HG03378 (cell line): Measurements from ENCODE around the gene ZNF3.

Experiments
- ATAC-seq: cut with Tn5 transposase; IDR thresholded peaks from one replicate; pipeline ENCODE4 v1.9.1; 2021; ENCODE audit warnings: mild to moderate bottlenecking, moderate library complexity; ENCODE audit not compliant: unreplicated experiment

The ZNF3 gene

GRCh38 chr7:100109521-100110163, 28.1 kb upstream of the ZNF3 start:
- ATAC-seq: no peak

GRCh38 chr7:100107890-100108289, 26.4 kb upstream of the ZNF3 start:
- ATAC-seq: no peak

DNA sequence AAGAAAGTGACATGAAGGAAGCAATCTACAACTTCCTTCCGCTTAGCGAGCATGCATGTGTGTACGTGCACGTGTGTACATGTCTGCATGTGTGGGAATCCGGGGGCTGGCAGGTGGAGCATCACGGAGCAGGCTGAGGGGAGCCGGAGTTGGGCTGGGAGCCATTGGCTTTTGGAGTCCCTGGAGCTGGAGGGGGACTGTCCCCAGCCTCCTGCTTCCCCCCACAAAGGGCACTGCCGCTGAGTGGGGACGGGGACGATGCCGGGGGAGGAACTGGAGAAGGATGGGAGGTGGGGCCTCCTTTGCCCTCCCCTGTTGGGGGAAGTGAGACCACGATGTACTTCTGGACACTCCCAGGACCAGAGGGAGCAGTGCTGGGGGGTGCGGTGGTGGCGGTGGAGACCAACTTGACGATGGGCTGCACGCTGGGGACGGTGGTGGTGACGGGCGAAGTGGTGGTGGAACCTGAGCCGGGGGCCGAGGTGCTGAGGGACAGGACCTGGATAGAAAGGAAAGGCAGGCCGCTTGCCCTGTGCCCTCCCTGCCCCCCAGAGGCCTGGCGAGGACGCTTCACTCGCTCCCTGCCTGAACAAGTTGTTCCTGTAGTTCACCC, 25.7 kb upstream of the ZNF3 start:
- ATAC-seq: no peak

- ATAC-seq: no peak
These were observed 25.1 kb upstream of the ZNF3 start for GRCh38 chr7:100106633-100107032.

DNA sequence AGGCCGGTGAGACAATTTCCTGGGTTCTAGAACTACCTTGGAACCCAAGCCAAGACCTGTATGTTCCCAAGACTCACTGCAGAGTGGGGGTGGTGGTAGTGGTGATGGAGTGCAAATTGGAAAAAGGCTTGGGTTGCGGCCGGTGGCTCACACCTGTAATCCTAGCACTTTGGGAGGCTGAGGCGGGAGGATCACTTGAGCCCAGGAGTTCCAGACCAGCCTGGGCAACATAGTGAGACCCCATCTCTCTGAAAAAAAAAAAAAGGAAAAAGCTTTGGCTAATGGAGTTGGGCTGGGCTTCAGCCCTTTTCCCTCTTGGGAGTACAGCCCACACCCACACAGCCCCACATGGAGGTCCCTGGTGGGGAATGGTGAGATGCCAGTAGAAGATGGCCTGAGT, 24.0 kb upstream of the ZNF3 start:
- ATAC-seq: no peak

GRCh38 chr7:100102950-100103840, 21.7 kb upstream of the ZNF3 start:
- no peak for ATAC-seq

DNA sequence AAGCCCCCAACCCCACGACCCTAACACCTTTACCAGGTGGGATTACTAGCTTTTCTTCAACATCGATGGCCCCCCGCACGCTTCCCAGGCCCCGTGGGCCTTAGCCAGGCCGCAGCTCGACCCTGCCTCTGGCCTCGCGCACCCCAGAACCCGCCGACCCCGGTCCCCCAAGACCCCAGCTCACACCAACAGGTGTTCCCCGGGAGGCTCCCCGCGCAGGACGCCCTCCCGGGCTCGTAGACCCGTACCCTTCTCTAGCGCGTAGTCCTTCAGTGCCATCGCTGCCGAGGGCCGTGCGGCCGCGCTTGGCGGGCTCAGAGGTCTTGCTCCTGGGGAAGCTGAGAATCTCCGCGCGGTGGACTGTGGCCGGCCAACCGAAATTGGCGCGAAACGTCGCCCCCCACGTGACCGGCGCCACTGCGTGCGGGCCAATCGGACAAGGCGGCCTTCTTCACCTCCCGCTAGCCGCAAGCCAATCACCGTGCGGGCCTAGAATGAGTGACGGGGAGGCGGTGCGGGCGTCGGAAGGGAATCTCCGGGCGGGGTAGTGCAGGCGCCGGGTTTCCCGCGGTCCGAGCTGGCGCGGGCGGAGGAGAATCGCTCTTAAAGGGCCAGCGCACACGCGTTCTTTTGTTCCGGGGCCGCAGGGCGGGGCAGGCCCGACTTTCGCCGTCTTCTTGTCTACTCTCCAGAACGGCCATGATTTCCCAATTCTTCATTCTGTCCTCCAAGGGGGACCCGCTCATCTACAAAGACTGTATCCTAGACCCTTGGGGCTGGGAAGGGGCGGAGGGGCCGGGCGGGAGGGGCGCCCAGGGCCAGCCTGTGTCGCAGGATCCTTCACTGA, 19.7 kb upstream of the ZNF3 start, which contains the start of the genes AP4M1 and MCM7:
Gene AP4M1, plus strand, starts transcription at position 628 of the 847 bp plus-strand sequence. Its CDS starts 72 bp downstream, at position 700.
Gene MCM7, minus strand, starts transcription at position 382 of the 847 bp plus-strand sequence. Its CDS starts 103 bp downstream, at position 279.
- ATAC-seq: peak; percentile 58

DNA sequence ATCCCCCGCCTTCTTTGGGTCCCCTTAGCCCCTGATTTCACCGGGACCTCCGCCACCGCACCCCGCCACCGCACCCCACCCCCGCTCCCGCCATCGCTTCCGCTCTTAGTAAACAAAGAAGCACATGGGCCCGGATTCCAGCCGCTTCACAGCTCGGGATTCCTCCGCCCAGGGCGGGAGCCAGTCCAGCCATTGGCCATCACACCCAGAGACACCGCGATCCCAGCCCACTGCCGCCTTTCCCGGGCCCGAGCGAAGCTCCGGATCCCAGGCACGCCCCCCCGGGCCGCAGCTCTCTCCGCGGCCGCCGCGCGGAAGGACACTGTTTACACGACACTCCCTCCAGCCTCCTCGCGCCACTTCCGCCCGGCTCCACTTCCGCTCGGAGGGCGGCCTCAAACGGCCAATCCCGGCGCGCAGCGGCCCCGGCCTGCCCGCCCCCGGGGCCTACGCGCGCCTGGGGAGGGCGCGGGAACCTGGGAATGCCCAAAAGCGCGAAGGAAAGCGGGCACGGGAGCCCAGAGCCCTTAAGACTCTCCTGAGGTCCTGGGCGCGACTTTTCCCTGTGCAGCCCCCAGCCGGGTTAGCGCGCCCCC, 19.0 kb upstream of the ZNF3 start:
- ATAC-seq: peak; percentile 61

DNA sequence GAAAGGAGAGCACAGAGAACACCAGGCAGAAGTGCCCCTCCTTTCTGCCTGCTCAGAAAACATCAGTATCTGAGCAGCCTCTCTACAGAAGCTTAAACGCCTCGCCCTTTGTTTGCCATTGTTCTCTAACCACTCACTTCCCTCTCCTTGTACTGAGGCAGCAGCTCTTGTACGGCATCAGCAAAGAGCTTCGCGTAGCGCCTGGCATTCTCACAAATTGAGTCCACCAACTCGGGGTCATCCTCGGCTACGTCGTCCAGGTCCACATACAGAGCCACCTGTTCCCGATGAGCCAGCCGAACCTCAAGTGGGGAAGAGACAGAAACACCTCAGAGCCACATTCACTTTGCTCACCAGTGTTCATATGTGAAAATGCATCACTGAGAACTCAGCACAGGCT, 17.9 kb upstream of the ZNF3 start:
- ATAC-seq: no peak

GRCh38 chr7:100098913-100099312, 17.4 kb upstream of the ZNF3 start:
- ATAC-seq: no peak

GRCh38 chr7:100095704-100096103, 14.2 kb upstream of the ZNF3 start:
- no peak for ATAC-seq

DNA sequence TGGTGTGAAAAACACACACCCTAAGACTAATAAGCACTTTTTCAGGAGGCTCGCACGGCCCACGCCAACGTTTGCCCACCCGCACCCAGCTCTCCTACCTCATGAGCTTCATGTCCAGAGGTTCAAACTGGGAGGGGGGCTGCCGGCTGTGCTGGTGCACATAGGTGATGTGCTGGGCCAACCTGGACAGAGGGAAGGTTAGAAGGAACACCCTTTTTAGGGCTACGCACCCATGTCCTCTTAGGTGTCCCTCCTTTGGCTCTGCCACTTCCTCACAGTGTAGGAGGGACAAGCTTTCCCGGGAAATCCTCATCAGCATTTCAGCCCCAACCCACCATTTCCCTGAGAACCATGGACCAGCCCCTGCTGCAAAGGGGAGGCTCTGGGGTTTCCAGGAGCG, 13.8 kb upstream of the ZNF3 start:
- no peak for ATAC-seq

- ATAC-seq: no peak
These were observed 12.5 kb upstream of the ZNF3 start for GRCh38 chr7:100093925-100094486.

DNA sequence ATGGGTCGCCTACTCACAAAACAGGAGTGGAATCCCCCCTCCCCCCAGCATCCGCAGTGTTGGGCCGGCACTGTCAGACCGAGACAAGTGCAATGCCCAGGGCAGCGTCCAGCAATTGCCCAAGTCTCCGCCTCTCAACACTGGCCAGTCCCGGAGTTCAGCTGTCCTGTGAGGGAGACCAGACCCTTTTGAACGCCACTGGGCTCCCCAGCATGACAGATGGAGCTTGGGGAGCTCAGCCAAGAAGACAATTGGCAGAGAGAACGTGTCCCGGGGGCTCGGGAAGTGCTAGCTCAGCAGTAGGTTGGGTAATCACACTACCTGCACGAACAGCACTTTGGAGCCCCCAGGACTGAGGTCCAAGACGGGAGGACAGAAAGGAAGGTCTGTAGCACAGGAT, 12.0 kb upstream of the ZNF3 start:
- ATAC-seq: no peak

- no peak for ATAC-seq
These were observed 11.5 kb upstream of the ZNF3 start for GRCh38 chr7:100093054-100093453.

DNA sequence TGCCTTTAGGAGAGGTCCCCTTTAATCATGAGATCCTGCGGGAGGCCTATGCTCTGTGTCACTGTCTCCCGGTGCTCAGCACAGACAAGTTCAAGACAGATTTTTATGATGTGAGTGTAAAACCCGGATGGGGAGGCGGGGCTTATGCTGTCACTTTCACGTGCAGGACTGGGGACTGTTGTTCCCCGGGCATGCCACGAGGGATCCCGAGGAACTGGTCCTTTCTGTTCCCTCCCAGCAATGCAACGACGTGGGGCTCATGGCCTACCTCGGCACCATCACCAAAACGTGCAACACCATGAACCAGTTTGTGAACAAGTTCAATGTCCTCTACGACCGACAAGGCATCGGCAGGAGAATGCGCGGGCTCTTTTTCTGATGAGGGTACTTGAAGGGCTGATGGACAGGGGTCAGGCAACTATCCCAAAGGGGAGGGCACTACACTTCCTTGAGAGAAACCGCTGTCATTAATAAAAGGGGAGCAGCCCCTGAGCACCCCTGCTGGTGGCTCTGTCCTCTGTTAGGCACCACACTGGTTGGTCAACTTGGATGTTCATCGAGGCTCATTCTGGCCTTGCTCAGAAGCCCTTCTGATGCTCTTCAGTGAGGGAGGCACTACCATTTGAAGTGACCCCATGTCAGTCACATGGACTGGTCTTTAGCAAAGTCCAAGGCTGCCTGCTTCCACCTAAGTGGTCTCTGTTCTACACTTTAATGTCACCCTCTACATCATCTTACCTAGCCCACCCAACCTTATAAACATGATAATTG, 10.1 kb upstream of the ZNF3 start:
- no peak for ATAC-seq

- ATAC-seq: no peak
These were observed 9.2 kb upstream of the ZNF3 start for GRCh38 chr7:100090527-100091410.

DNA sequence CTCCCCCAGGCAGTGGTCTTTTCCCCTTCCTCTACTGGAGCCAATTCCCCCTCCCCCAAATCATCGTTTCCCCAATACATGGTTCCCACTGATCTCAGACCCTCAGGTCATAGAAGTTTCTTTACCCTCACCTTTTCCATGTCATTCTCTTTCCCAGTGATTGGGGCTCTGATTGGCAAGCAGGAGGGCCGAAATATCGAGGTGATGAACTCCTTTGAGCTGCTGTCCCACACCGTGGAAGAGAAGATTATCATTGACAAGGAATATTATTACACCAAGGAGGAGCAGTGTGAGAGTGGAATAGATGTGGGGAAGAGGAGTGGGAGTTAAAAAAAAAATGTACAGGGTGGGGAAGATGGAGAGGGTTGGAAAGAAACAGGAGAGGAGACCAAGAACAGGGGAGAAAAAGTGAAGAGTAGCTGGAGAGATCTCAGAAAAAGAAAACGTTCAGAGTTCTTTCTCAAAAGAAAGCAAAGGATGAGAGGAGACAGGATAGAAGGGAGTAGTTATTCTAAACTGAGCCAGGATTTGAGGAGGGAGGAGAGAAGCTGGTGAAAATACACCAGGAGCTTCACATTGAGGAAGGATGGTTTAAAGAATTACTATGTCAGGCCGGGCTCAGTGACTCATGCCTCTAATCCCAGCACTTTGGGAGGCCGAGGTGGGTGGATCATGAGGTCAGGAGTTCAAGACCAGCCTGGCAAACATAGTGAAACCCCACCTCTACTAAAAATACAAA, 8.1 kb upstream of the ZNF3 start:
- no peak for ATAC-seq
